ENCODE data around the gene ABCA13.
A peak's percentile ranks its signal among the peaks of the same experiment; 100 is the strongest.
"Not testable (repeated sequence)": the region's sequence is repeated elsewhere in the genome, so short reads cannot be mapped to it uniquely, and the experiment has no call there.

ABCA13 gene, protein sequence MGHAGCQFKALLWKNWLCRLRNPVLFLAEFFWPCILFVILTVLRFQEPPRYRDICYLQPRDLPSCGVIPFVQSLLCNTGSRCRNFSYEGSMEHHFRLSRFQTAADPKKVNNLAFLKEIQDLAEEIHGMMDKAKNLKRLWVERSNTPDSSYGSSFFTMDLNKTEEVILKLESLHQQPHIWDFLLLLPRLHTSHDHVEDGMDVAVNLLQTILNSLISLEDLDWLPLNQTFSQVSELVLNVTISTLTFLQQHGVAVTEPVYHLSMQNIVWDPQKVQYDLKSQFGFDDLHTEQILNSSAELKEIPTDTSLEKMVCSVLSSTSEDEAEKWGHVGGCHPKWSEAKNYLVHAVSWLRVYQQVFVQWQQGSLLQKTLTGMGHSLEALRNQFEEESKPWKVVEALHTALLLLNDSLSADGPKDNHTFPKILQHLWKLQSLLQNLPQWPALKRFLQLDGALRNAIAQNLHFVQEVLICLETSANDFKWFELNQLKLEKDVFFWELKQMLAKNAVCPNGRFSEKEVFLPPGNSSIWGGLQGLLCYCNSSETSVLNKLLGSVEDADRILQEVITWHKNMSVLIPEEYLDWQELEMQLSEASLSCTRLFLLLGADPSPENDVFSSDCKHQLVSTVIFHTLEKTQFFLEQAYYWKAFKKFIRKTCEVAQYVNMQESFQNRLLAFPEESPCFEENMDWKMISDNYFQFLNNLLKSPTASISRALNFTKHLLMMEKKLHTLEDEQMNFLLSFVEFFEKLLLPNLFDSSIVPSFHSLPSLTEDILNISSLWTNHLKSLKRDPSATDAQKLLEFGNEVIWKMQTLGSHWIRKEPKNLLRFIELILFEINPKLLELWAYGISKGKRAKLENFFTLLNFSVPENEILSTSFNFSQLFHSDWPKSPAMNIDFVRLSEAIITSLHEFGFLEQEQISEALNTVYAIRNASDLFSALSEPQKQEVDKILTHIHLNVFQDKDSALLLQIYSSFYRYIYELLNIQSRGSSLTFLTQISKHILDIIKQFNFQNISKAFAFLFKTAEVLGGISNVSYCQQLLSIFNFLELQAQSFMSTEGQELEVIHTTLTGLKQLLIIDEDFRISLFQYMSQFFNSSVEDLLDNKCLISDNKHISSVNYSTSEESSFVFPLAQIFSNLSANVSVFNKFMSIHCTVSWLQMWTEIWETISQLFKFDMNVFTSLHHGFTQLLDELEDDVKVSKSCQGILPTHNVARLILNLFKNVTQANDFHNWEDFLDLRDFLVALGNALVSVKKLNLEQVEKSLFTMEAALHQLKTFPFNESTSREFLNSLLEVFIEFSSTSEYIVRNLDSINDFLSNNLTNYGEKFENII (N-terminal part only)

DNA sequence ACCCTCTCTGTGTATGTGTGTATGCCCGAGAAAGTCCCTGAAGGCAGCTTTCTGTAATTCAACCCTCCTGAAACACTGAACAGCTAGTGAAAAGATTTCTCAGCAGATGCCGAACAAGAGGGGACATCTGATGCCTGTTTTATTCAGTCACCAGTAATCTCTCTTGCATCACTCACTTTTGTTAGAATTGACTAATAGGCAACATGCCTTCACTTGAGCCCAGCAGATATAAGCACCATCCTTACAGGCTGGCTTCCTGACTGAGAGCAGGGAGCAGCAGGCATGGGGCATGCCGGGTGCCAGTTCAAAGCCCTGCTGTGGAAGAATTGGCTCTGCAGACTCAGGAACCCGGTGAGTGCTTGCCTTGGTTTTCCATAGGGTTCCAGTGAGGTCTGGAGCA lies at the start of gene ABCA13:
ABCA13 (plus strand) TSS at position 257 of the 400 bp plus-strand sequence; CDS start at position 283, 26 bp downstream.
- peak; percentile 60 for DNase-seq (ENCODE audit: low read depth)

DNA sequence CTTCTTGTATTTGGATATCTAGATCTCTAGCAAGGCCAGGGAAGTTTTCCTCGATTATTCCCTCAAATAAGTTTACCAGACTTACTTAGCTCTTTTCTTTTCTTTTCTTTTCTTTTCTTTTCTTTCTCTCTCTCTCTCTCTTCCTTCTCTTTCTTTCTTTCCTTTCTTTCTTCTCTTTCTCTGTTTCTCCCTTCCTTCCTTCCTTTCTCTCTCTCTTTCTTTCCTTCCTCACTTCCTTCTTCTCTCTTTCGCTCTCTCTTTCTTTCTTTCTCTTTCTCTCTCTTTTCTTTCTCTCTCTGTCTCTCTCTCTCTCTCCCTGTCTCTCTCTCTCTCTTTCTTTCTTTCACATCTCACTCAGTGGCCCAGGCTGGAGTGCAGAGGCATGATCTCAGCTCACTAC lies 45.2 kb upstream of the ABCA13 start:
- DNase-seq (ENCODE audit: low read depth): no peak

DNA sequence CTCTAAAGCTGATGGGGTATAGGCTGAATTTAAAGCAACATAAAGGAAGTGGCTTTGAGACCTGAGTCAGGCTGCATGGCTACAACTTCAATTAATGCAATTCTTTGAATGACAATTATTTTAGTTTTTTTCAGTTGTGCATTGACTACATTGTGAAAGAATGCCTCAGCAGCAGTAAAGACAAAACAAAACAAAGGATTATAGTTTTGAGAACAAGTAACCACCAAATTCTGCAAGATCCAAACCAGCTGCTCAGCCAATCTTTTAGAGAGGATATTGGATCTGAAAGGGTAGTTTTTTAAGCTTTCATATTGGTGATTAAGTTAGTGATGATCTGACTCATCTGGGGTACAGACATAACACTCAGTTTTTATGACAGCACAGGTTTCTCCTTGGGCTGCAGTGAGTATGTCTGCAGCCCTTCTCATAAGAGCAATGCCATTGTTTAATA lies 40.6 kb upstream of the ABCA13 start:
- peak; percentile 67 for DNase-seq (ENCODE audit: low read depth)

DNA sequence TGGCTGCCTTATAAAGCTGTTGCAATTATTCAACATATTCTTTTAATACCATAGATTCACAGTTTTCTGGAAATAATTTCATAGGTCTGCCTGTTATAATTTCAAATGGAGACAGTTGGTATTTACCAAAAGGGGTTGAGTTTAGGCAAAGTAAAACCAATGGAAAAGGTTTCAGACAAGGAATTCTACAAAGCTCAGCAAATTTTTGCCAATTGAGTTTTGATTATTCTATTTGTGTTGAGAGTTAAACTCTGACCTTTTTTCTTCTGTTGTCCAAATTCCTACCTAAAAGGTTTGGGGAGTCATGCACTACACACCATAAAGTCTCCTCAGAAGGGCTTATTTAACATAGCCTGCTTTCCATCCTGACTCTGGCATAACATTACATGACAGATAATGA lies 38.5 kb upstream of the ABCA13 start:
- no peak for DNase-seq (ENCODE audit: low read depth)

DNA sequence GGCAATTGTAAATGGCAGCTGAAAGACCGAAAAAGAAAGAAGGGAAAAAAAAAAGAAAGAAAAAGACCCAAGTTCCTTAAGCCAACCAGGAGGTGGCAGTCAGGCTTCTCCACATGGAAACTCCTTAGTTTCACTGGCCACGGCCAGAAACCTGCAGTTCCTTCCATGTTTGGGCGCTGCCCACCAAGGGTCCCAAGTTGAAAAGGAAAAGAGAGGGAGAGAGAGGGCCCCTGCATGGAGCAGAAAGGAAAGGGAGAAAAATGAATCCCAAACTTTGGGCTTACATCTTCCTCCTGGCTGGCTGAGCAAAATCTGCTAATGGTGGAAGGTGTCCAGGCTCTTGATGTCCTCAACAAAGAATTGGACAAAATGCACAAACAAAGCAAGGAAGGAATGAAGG lies 31.8 kb upstream of the ABCA13 start:
- peak; percentile 55 for DNase-seq (ENCODE audit: low read depth)

DNA sequence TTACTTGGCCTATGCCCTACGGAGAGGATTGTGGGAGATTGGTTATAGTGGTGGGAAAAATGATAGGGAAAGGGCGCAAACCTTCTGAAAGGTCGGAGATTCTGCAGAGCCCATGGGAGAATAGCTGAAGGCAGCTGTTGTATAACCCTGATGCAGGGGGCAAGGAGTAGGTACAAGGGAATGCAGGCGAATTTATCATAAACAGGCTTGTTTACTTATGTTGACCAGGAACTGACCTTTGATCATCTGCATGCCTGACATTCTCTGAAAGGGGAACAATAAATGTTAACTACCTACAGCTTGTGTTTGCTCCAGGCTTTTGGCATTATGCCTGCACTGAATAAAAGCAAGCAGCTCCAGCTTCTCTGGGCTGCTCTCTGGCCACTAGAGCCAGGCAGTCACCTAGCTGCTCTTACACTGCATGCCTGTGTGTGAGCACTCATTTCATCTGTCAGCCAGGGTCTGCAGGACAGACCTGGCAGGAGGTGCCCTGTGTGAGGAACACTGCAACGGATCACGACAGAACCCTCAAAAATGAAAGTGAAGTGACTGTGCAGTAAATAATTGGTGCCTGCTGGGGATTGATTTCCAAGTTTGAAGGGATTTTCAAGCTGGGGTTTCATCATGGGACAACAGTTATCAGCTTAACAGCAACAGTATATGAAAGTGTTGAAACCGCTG lies 31.1 kb upstream of the ABCA13 start:
- DNase-seq (ENCODE audit: low read depth): peak; percentile 69

DNA sequence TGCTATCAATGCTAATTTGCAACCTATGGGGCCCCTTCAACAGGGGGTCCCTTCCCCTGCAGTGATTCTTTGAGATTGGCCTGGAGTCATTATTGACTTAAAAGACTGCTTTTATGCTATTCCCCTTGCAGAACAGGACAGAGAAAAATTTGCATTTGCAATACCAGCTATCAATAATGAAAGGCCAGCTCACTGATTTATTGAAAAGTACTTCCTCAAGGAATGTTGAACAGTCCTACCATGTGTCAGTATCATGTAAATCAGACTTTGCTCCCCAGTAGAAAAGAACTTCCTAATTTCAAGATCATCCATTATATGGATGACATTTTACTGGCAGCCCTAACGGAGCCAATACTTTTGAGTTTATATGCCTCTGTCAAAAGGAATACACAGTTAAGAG lies 29.7 kb upstream of the ABCA13 start:
- DNase-seq (ENCODE audit: low read depth): no peak

DNA sequence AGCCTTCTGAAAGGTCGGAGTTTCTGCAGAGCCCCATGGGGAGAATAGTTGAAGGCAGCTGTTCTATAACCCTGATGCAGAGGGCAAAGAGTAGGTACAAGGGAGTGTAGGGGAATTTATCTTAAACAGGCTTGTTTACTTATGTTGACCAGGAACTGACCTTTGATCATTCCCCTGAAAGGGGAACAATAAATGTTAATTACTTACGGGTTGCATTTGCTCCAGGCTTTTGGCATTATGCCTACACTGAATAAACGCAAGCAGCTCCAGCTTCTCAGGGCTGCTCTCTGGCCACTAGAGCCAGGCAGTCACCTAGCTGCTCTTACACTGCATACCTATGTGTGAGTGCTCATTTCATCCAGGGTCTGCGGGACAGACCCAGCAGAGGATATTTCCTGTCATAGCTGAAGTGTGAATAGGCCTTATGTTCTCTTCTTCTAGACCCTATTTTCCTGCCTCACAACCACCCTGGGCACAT lies 26.9 kb upstream of the ABCA13 start:
- no peak for DNase-seq (ENCODE audit: low read depth)

DNA sequence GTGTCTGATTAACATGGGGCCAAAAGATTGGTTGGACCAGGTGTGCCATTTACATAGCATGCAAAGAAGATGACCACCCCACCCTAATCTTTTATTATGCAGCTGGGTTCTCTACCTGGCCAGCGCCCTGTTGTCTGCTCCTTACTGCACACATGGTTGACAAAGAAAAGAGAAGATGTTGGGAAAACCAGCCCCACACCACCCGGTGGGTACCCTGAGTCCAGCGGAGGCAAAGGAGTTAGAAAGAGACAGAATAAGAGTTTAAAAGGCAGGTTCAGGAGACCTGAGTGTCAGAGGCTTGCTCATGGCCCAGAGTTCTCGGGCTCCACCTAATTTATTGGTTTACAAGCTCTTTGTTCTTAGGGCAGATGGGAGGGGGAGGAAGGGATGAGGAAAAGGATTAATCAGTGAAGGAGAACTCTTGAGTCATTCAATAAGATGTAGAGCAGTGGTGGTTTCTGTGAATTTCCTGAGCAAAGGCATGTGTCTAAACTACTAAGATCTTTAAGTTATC lies 24.1 kb upstream of the ABCA13 start:
- no peak for DNase-seq (ENCODE audit: low read depth)

DNA sequence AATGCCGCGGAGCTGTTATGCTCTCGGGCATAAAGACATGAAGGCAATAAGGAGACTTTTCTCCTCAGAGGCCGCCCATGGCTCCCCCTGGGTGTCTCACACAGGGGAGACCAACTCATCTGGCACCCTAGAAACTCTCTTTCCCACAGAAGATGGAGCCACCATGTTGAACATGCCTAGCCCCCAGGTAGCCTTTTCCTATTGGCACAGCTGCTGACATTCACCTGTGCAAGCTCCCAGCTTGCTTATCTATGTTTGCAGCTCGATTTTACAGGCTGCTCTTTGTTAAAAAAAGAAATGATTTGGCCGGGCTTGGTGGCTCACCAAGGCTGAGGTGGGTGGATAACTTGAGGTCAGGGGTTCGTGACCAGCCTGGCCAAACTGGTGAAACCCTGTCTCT lies 23.6 kb upstream of the ABCA13 start:
- DNase-seq (ENCODE audit: low read depth): not testable (repeated sequence)

DNA sequence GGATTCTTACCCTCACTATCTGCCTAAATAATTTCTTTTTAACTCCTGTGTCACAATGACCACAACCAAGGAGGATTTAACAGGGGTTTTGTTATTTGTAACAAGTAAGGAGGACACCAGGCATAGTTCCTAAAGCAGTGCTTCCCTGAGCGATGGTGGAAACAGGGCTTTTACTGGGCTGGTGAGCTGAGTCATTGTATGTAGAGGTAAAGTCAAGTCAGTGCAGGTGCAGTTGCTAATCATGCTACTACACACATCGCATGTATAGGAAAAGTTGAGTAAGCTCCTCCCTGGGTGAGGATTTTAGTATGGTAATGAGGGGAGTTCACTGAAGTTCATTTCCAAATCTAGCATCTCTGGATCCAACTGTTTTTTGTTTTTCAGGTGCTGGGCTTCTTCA lies 22.9 kb upstream of the ABCA13 start:
- DNase-seq (ENCODE audit: low read depth): no peak

DNA sequence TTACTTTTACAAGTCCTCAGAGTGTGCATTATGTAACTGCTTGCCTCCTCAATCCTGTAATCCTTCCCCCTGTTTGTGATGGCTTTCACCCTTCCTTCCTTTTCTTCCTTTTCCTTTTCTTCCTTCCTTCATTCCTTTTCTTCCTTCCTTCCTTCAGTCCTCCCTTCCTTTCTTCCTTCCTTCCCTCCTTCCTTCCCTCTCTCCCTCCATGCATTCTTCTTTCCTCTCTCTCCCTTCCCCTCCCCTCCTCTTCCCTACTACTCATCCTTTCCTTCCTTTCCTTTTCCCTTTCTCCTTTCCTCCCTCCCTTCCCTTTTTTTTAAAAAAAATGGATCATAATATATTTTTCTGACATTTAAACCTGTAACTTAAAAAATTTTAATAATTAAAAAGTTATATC lies 22.2 kb upstream of the ABCA13 start:
- DNase-seq (ENCODE audit: low read depth): no peak

DNA sequence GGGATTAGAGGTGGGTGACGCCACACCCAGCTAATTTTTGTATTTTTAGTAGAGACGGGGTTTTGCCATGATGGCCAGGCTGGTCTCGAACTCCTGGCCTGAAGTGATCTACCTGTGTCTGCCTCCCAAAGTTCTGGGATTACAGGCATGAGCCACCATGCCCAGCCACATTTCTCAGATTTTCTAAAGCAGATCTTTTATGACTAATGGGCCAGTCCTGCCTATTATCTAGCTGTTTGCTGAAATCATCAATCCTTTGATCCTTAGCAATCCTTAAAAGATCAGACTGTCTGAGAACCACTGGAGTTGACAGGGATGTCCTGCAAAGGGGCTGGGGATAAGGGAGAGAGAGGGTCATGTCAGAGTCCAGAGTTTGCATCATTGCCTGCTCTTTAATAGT lies 21.2 kb upstream of the ABCA13 start:
- no peak for DNase-seq (ENCODE audit: low read depth)

DNA sequence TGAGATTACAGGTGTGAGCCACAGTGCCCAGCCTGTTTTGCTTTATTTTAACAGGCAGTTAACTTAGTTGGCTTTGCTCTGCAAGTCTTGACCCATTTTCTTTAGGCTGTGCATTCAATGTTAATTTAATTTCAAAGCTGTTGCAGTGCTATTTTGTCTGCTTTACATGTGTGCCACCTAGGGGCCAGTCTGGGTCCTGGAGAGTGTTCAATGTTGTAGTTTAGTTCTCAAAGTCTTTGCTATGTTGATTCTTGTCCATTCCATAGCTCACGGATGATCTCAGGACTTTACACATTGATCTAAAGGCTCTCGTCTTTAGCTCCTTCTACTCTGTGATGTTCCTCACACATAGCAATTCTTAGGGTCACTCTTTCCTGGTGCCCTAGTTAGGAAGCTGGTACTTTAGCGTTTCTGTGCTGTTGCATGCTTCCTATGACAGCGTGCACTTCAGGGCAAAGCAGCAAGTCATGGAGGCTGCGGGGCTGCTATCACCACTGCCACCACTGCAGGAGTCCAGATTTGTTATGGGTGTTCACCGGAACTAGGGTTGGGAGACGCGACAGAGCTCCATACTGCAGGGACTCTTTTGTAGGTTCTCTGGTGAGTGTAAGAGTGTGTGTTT lies 16.4 kb upstream of the ABCA13 start:
- DNase-seq (ENCODE audit: low read depth): peak; percentile 69

DNA sequence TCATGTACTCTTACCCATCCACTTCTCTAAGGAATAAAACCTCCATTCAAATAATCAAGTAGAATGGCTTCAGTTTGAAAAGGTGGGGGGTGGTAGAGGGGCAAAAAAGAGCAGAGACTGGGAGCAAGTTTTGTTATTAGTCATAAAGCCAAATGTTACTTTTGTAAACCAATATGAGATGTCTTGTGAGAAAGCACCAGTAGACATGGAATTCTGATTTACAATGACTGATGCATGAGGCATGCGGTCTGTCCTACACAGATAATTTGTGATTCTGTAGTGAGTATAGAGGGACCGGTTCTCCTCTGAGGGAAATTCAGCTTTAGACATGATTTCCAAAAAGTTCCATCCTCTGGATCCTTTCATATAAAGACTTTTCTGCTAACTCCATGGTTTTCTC lies 12.9 kb upstream of the ABCA13 start:
- peak; percentile 83 for DNase-seq (ENCODE audit: low read depth)

DNA sequence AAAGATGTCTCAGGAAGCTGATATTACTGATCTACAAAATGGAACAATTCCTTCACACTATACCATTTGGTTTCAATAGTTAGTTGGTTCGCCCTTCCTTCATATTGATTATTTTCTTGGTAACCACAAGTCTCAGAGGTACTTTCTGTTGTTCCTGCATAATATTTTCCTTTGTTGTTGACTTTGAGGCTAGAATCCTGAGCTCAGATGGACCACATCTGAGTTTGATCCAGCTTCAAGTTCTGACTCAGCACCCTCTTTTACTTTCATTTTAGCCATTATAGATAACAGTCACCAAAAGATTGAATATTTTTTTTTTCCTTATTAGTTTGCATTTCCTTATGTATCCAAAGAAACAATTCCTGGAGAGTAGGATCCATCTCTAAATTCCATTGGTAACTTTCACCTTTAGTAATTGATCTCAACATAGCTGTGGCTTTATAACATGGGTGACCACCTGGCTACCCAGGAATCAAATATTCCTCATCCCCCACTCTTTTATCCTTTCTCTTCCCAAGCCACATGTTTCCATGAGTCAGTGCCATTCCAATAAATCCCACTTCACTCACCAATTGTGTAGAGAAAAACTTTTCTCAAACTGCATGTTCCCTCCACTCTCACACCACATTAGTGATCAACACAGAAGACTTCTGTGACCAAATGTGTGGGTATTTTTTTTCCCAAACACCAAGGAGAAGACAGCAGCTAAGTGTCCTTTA lies 9.7 kb upstream of the ABCA13 start:
- DNase-seq (ENCODE audit: low read depth): no peak

DNA sequence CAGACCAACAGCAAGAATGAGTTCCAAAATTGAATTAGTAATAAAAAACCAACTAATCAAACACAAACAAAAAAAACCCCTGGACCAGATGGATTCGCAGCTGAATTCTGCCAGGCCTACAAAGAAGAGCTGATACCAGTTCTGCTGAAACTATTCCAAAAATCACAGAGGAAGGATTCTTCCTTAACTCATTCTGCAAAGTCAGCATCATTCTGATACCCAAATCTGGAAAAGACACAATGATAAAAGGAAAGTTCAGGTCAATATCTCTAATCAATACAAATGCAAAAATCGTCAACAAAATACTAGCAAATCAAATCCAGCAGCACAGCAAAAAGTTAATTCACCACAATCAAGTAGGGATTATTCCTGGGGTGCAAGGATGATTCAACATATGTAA lies 6.1 kb upstream of the ABCA13 start:
- no peak for DNase-seq (ENCODE audit: low read depth)

DNA sequence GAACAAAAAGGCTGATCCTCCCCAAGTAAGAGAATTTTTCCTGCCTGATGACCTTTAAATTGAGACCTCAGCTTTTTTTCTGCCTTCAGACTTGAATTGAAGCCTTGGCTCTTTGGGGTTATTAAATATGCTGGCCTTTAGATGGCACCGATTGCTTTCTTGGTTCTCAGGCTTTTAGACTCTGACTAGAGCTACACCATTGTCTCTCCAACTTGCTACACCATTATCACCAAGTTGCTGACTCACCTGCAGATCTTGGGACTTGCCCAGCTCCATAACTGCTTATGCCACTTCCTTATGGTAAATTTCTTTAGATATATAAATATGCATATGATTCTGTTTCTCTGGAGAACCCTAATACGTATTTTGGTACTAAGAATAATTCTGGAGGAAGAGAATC lies 3.1 kb upstream of the ABCA13 start:
- DNase-seq (ENCODE audit: low read depth): peak; percentile 73

DNA sequence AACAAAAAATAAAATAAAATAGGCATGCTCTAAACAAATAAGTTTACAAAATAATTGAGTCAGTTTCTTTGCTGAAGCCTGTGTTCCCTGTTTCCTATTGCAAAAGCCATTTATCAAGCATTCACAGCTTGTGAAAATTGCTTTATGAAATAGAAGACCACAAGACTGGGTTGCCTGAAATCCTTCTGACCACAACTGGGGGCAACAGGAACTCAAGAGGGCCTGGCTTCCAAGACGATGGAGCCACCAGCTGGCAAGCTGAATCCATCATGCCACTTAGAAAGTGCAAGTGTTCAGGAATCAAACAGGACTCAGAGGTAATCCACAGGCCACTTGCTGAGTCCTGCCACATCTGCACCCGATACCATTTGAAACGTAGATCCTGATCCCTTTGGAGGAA lies 752 bp upstream of the ABCA13 start:
- no peak for DNase-seq (ENCODE audit: low read depth)

DNA sequence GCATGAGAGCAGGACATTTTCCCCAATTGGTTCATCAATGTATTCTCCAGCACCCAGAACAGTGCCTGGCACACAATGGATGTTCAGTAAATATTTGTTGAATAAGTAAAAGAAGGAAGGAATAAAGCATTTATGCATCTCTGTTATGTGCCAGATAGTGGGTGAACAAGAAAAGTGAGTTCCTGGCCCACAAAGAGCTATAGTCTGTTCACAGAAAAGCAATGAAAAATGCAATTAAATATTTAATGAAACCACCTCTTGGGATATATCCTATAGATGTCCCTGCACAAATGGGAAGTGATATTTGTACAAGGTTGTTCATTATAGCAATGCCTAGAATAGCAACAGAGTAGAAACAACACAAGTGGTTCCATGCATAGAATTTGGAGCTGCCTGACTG lies 2.1 kb downstream of the ABCA13 start:
- no peak for DNase-seq (ENCODE audit: low read depth)
